Endothelial cell of umbilical vein (primary cell): Measurements from ENCODE around the gene BABAM1. TPM values are rescaled to one million over a fixed set of nuclear protein-coding genes. Genes with fewer than 3 reads are reported as not detected.

Experiments used
- BruUV-seq: library from RNA; stranded (reverse); fragments of 400-500 nt; replicated peaks from 2 replicates; lab custom pipeline; 2021; lab: Mats Ljungman, UMichigan
- CTCF ChIA-PET: fragments of 300-600, 350-600 bp; sonication (Branson Sonifier 250); formaldehyde crosslinking; loops from one replicate; lab custom pipeline; 2021; ENCODE audit warnings: antibody characterized with exemption, inconsistent platforms; lab: Charles Lee
- POLR2A ChIA-PET: fragments of 300-600, 350-600 bp; sonication (Branson Sonifier 250); formaldehyde crosslinking; loops from one replicate; lab custom pipeline; 2021; ENCODE audit warnings: antibody characterized with exemption, inconsistent platforms; lab: Charles Lee
- DNase-seq: peaks from one replicate; pipeline ENCODE4 v3.0.0-alpha.2; 2011; ENCODE audit warnings: low read depth, low spot score
- FAIRE-seq: peaks from 2 replicates; lab custom pipeline; 2011; peaks lifted over from hg19 to GRCh38; lab: Jason Lieb, UNC
- H2AFZ ChIP-seq: 2 replicates; pipeline ENCODE4 v1.6.0; 2012; ENCODE audit warnings: low read depth, low read length, control low read depth, inconsistent platforms
- H3K27ac ChIP-seq: 2 replicates; pipeline ENCODE4 v1.5.1; 2011; ENCODE audit warnings: low read depth, mild to moderate bottlenecking, control low read depth, low read length, moderate library complexity; ENCODE audit not compliant: insufficient read depth
- H3K27me3 ChIP-seq, 2 experiments: 2 replicates each; pipeline versions ENCODE4 v1.6.0 to v1.6.1; 2011; ENCODE audit warnings: low read length in 2 of 2, mixed read lengths in 1 of 2; ENCODE audit not compliant: control insufficient read depth in 2 of 2, insufficient read depth in 2 of 2
- H3K36me3 ChIP-seq, 2 experiments: 2 replicates in 1 of 2; 3 replicates in 1 of 2; pipeline ENCODE4 v1.5.1; 2011; ENCODE audit warnings: low read length in 2 of 2, mild to moderate bottlenecking in 1 of 2, moderate library complexity in 1 of 2; ENCODE audit not compliant: control insufficient read depth in 2 of 2, insufficient read depth in 2 of 2; ENCODE audit errors: extremely low read depth in 1 of 2
- H3K4me1 ChIP-seq: 3 replicates; pipeline ENCODE4 v1.5.1; 2011; ENCODE audit warnings: mild to moderate bottlenecking, low read length; ENCODE audit not compliant: control insufficient read depth, insufficient read depth; ENCODE audit errors: extremely low read depth
- H3K4me2 ChIP-seq: 2 replicates; pipeline ENCODE4 v1.6.1; 2011; ENCODE audit warnings: low read length, control low read depth, mixed read lengths; ENCODE audit not compliant: insufficient read depth
- H3K4me3 ChIP-seq, 3 experiments: fragments of 200-600 bp in 1 of 3; sonication (generic), shearing (Covaris generic) in 1 of 3; replicated peaks in 1 of 3; 2 replicates each; pipeline ENCODE4 v1.5.1; 2011 to 2016; ENCODE audit warnings: control low read depth in 3 of 3, low read length in 3 of 3, mild to moderate bottlenecking in 2 of 3, inconsistent platforms in 1 of 3, low read depth in 1 of 3, moderate library complexity in 1 of 3; ENCODE audit not compliant: insufficient read depth in 1 of 3
- H3K79me2 ChIP-seq: 2 replicates; pipeline ENCODE4 v1.6.0; 2012; ENCODE audit warnings: low read length, inconsistent platforms; ENCODE audit not compliant: control insufficient read depth, insufficient read depth
- H3K9ac ChIP-seq: replicated peaks from 2 replicates; pipeline ENCODE3; 2011; ENCODE audit warnings: low read length, control low read depth; ENCODE audit not compliant: insufficient read depth; ENCODE audit errors: extremely low read depth
- H3K9me1 ChIP-seq: replicated peaks from 3 replicates; pipeline ENCODE4 v1.6.0; 2011; ENCODE audit warnings: mild to moderate bottlenecking, low read length; ENCODE audit not compliant: control insufficient read depth, insufficient read depth; ENCODE audit errors: extremely low read depth
- H3K9me3 ChIP-seq: replicated peaks from 2 replicates; pipeline ENCODE4 v1.5.1; 2012; ENCODE audit warnings: low read length, inconsistent platforms; ENCODE audit not compliant: control insufficient read depth, insufficient read depth
- H4K20me1 ChIP-seq: replicated peaks from 2 replicates; pipeline ENCODE3; 2011; ENCODE audit warnings: mild to moderate bottlenecking, low read length; ENCODE audit not compliant: control insufficient read depth, insufficient read depth; ENCODE audit errors: extremely low read depth
- EZH2 ChIP-seq: IDR thresholded peaks from 2 replicates; pipeline ENCODE4 v1.6.1; 2012; ENCODE audit warnings: borderline replicate concordance, low read depth, mild to moderate bottlenecking, moderate library complexity, low read length, inconsistent platforms; ENCODE audit not compliant: severe bottlenecking
- FOS ChIP-seq: IDR thresholded peaks from 2 replicates; pipeline ENCODE4 v1.6.1; 2011; ENCODE audit warnings: mild to moderate bottlenecking, low read length, moderate library complexity, borderline replicate concordance; ENCODE audit not compliant: insufficient read depth
- GATA2 ChIP-seq: IDR thresholded peaks from 2 replicates; pipeline ENCODE4 v1.7.0; 2011; ENCODE audit warnings: low read depth, mild to moderate bottlenecking, moderate library complexity, mixed read lengths, low read length; ENCODE audit not compliant: insufficient read length, insufficient read depth
- JUN ChIP-seq: IDR thresholded peaks from 2 replicates; pipeline ENCODE4 v1.6.1; 2011; ENCODE audit warnings: borderline replicate concordance, low read depth; ENCODE audit not compliant: insufficient read length, insufficient read depth
- MYC ChIP-seq: IDR thresholded peaks from one replicate; pipeline ENCODE4 v1.6.1; 2011; ENCODE audit warnings: mild to moderate bottlenecking, low read depth, low read length
- POLR2A ChIP-seq: IDR thresholded peaks from 2 replicates; pipeline ENCODE4 v1.6.1; 2012; ENCODE audit warnings: low read depth, mild to moderate bottlenecking, control low read depth, low read length
- POLR2AphosphoS5 ChIP-seq: IDR thresholded peaks from 2 replicates; pipeline ENCODE4 v1.6.1; 2012; ENCODE audit warnings: low read depth, mild to moderate bottlenecking, control low read depth, low read length, moderate library complexity; ENCODE audit not compliant: insufficient read depth
- dilution Hi-C: fragments of 300-500 bp; cut with MboI; formaldehyde crosslinking; loops from one replicate; pipeline ENCODE4 v1.15.0; 2019; ENCODE audit warnings: low sequenced_read_pairs; ENCODE audit not compliant: extremely low pct_ligation_motif_present
- intact Hi-C: fragments of 100-400 bp; cut with micrococcal nuclease; formaldehyde crosslinking; loops from one replicate; pipeline ENCODE4 v1.10.0; 2022
- polyA plus RNA-seq, 4 experiments: library from polyadenylated mRNA; depleted of rRNA in 3 of 4; stranded (reverse) in 3 of 4; unstranded in 1 of 4; fragments of >200 nt; gene quantifications; 2 replicates each; pipeline versions ENCODE4 v1.2.1 to v1.2.3, GENCODE V29; 2011 to 2012; ENCODE audit warnings: missing spikeins in 1 of 4
- total RNA-seq: library from RNA; stranded (reverse); gene quantifications from 2 replicates; pipeline ENCODE4 v1.2.3, GENCODE V29; 2021
- TF ChIP-seq, protein P1 (sequence below), 2 donors: IDR thresholded peaks; 1 replicate in 1 of 2; 2 replicates in 1 of 2; pipeline ENCODE4 v1.5.1; 2011; ENCODE audit warnings: low read length in 2 of 2, mild to moderate bottlenecking in 2 of 2, moderate library complexity in 2 of 2, control low read depth in 1 of 2, inconsistent platforms in 1 of 2, low read depth in 1 of 2; ENCODE audit not compliant: insufficient read depth in 1 of 2; ENCODE audit errors: extremely low read depth in 1 of 2
- TF ChIP-seq, protein P2 (sequence below): IDR thresholded peaks from 2 replicates; pipeline ENCODE4 v1.6.1; 2011; ENCODE audit not compliant: insufficient read depth, insufficient read length

BABAM1 gene
- total and polyA plus RNA-seq, 2 donors (not counting 3 experiments of a cell fraction or from before 2014, with no cell fraction given), result 118 to 140 TPM

DNA sequence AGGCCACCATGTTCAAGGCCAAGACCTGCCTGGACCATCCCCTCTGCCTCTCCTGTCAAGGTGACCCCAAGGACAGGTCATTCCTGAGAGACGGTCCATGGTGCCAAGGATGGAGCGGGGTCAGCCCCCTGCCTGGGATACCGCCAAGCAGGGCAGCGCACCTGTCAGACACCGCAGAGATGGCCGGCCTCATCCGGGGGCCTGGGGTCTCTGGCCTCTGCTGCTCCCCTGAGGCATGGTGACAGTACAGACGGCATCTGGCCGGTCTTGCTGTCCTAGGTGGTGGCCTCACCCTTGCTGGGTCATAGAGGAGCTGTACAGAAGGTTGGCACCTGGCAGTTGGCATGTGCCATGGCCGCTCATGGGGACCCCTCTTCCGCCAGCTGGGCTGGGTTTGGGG, 53.2 kb downstream of the BABAM1 start:
- FAIRE-seq (no peak), DNase-seq (no peak)
- Histone ChIP-seq H4K20me1 (no peaks in the 10 kb centered on the region), H3K27ac (no peak overlapping the region), H2AFZ (no peak overlapping the region), H3K4me1 (no peaks in the 10 kb centered on the region), H3K9me1 (no peaks in the 10 kb centered on the region), H3K4me3 (no peak overlapping the region), H3K4me2 (no peak overlapping the region), H3K79me2 (no peaks in the 10 kb centered on the region), H3K9me3 (no peaks in the 10 kb centered on the region), H3K36me3 (peaks cover 6 to 21% of the 10 kb centered on the region in 2 experiments), H3K9ac (no peak overlapping the region), H3K27me3 (no peaks in the 10 kb centered on the region)
- POLR2A ChIA-PET, result no interaction called here
- CTCF ChIA-PET, result interaction anchor here (0.9 kb wide), 1 partner anchor 14 kb away, joined by 3 read pairs; the partner anchor contains the start of gene ANO8
- TF ChIP-seq MYC, result no peak
- no peak for TF ChIP-seq POLR2AphosphoS5
- TF ChIP-seq, protein P1, sequence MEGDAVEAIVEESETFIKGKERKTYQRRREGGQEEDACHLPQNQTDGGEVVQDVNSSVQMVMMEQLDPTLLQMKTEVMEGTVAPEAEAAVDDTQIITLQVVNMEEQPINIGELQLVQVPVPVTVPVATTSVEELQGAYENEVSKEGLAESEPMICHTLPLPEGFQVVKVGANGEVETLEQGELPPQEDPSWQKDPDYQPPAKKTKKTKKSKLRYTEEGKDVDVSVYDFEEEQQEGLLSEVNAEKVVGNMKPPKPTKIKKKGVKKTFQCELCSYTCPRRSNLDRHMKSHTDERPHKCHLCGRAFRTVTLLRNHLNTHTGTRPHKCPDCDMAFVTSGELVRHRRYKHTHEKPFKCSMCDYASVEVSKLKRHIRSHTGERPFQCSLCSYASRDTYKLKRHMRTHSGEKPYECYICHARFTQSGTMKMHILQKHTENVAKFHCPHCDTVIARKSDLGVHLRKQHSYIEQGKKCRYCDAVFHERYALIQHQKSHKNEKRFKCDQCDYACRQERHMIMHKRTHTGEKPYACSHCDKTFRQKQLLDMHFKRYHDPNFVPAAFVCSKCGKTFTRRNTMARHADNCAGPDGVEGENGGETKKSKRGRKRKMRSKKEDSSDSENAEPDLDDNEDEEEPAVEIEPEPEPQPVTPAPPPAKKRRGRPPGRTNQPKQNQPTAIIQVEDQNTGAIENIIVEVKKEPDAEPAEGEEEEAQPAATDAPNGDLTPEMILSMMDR (IDR thresholded peaks at IDR 0.05; ENCODE audit: extremely low read depth in 1 of 2, insufficient read depth in 1 of 2, low read depth in 1 of 2, low read length in 2 of 2), result no peak
- TF ChIP-seq, protein P2, sequence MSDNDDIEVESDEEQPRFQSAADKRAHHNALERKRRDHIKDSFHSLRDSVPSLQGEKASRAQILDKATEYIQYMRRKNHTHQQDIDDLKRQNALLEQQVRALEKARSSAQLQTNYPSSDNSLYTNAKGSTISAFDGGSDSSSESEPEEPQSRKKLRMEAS, result no peak
- no peak for TF ChIP-seq FOS
- no peak for TF ChIP-seq POLR2A
- no peak for TF ChIP-seq EZH2
- no peak for TF ChIP-seq JUN
- TF ChIP-seq GATA2, result no peak
- dilution Hi-C loops, result no loop called here
- intact Hi-C loops, result no loop called here
- BruUV-seq, result no TSS peak
